PC-3 (cell line): Measurements from ENCODE around the gene USP40.

Experiments used
- CTCF ChIP-seq: fragments of 300-600 bp; sonication (generic); conservative IDR thresholded peaks from 2 replicates; pipeline ENCODE4 v1.5.1; 2017; ENCODE audit warnings: antibody characterized with exemption, low read depth, mild to moderate bottlenecking, low read length
- EZH2phosphoT487 ChIP-seq: fragments of 300-600 bp; sonication (generic); IDR thresholded peaks from 2 replicates; pipeline ENCODE4 v1.6.1; 2018; ENCODE audit warnings: mild to moderate bottlenecking, antibody characterized with exemption, low read length, borderline replicate concordance

- TF ChIP-seq EZH2phosphoT487 (no peak), CTCF (no peak)
Observed at GRCh38 chr2:233531955-233532354, 34.6 kb downstream of the USP40 start.
